ENCODE results near the gene ELL3. TPM values are rescaled to one million over a fixed set of nuclear protein-coding genes. Genes with fewer than 3 reads are reported as not detected.
"Not testable (repeated sequence)": the region's sequence is repeated elsewhere in the genome, so short reads cannot be mapped to it uniquely, and the experiment has no call there.

Gene ELL3
- total RNA-seq (1 to 10 TPM; 2.8 to 6.2 TPM), polyA plus RNA-seq (ENCODE audit: insufficient read length in 2 of 2) (1 to 10 TPM; 2.9 to 3.6 TPM)
- long read RNA-seq, donor 1, partial matches to known transcripts: 867 of 879 reads
- long read RNA-seq, donor 1, other reads (novel, unspliced or antisense): 11 of 879 reads
- long read RNA-seq, donor 2: 0 reads
- long read RNA-seq, donor 3: 0 reads
- long read RNA-seq, donor 4: 0 reads

- Histone ChIP-seq H3K27ac (ENCODE audit: low read depth, low read length) (peak within 1 kb of the TSS; percentile 78), H3K4me1 (ENCODE audit: control insufficient read depth, insufficient read depth, low read length) (peaks cover 23% of the 10 kb centered on the region), H3K36me3 (ENCODE audit: control insufficient read depth, insufficient read depth, low read length) (peaks cover 9% of the 10 kb centered on the region), H3K4me3 (ENCODE audit: low read depth, low read length) (peak within 1 kb of the TSS; percentile 76), H3K9me3 (ENCODE audit: control insufficient read depth, insufficient read depth, low read length) (no peaks in the 10 kb centered on the region), H3K27me3 (ENCODE audit: control insufficient read depth, insufficient read depth, low read length) (no peaks in the 10 kb centered on the region)
- under 1% methylated on average over 37 of the region's 41 CpGs for WGBS (ENCODE audit: insufficient coverage)
- peak in 3 of 6 donors; percentile 28 to 49 (median 29) for DNase-seq (ENCODE audit: low read depth in 4 of 6, low spot score in 6 of 6)
These were observed at the start of gene ELL3 for GRCh38 chr15:43776718-43777266. Gene ELL3, minus strand, starts transcription at chr15:43776966. Its CDS starts 65 bp downstream, at chr15:43776901.

- peaks cover 33% of the 10 kb centered on the region for H3K4me1 ChIP-seq (ENCODE audit: control insufficient read depth, insufficient read depth, low read length)
- no peak overlapping the region for H3K4me3 ChIP-seq (ENCODE audit: low read depth, low read length)
- H3K27ac ChIP-seq (ENCODE audit: low read depth, low read length): no peak overlapping the region
- H3K9me3 ChIP-seq (ENCODE audit: control insufficient read depth, insufficient read depth, low read length): no peaks in the 10 kb centered on the region
- DNase-seq (ENCODE audit: low read depth in 4 of 6, low spot score in 6 of 6): no peak
- no peaks in the 10 kb centered on the region for H3K36me3 ChIP-seq (ENCODE audit: control insufficient read depth, insufficient read depth, low read length)
- H3K27me3 ChIP-seq (ENCODE audit: control insufficient read depth, insufficient read depth, low read length): no peaks in the 10 kb centered on the region
- 92% methylated on average over 5 of the region's 11 CpGs for WGBS (ENCODE audit: insufficient coverage)
These were observed 49.3 kb upstream of the ELL3 start for GRCh38 chr15:43826029-43826507.

- not testable (repeated sequence) for H3K9me3 ChIP-seq (ENCODE audit: control insufficient read depth, insufficient read depth, low read length); H3K27me3 ChIP-seq (ENCODE audit: control insufficient read depth, insufficient read depth, low read length); DNase-seq (ENCODE audit: low read depth in 4 of 6, low spot score in 6 of 6); H3K4me3 ChIP-seq (ENCODE audit: low read depth, low read length); H3K36me3 ChIP-seq (ENCODE audit: control insufficient read depth, insufficient read depth, low read length); H3K27ac ChIP-seq (ENCODE audit: low read depth, low read length)
- peaks cover 33% of the 10 kb centered on the region for H3K4me1 ChIP-seq (ENCODE audit: control insufficient read depth, insufficient read depth, low read length)
- 88% methylated on average over 6 of the region's 11 CpGs for WGBS (ENCODE audit: insufficient coverage)
These were observed 48.5 kb upstream of the ELL3 start for GRCh38 chr15:43825305-43825704.

- peak within 1 kb of the TSS; percentile 81 for H3K4me3 ChIP-seq (ENCODE audit: low read depth, low read length)
- 6% methylated on average over 44 of the region's 46 CpGs for WGBS (ENCODE audit: insufficient coverage)
- no peaks in the 10 kb centered on the region for H3K9me3 ChIP-seq (ENCODE audit: control insufficient read depth, insufficient read depth, low read length)
- H3K27me3 ChIP-seq (ENCODE audit: control insufficient read depth, insufficient read depth, low read length): no peaks in the 10 kb centered on the region
- peaks cover 33% of the 10 kb centered on the region for H3K4me1 ChIP-seq (ENCODE audit: control insufficient read depth, insufficient read depth, low read length)
- peaks cover 3% of the 10 kb centered on the region for H3K36me3 ChIP-seq (ENCODE audit: control insufficient read depth, insufficient read depth, low read length)
- H3K27ac ChIP-seq (ENCODE audit: low read depth, low read length): peak within 1 kb of the TSS; percentile 91
- peak; percentile 91 to 99 (median 92) for DNase-seq (ENCODE audit: low read depth in 4 of 6, low spot score in 6 of 6)
These were observed 47.8 kb upstream of the ELL3 start, which contains the start of gene MFAP1 for GRCh38 chr15:43824302-43825246. Gene MFAP1, minus strand, starts transcription at chr15:43824690. Its CDS starts 121 bp downstream, at chr15:43824569.

GRCh38 chr15:43821505-43821904 is 44.7 kb upstream of the ELL3 start:
- Histone ChIP-seq H3K27ac (ENCODE audit: low read depth, low read length) (no peak overlapping the region), H3K27me3 (ENCODE audit: control insufficient read depth, insufficient read depth, low read length) (no peaks in the 10 kb centered on the region), H3K36me3 (ENCODE audit: control insufficient read depth, insufficient read depth, low read length) (peaks cover 3% of the 10 kb centered on the region), H3K9me3 (ENCODE audit: control insufficient read depth, insufficient read depth, low read length) (no peaks in the 10 kb centered on the region), H3K4me3 (ENCODE audit: low read depth, low read length) (no peak overlapping the region), H3K4me1 (ENCODE audit: control insufficient read depth, insufficient read depth, low read length) (peaks cover 20% of the 10 kb centered on the region)
- WGBS (ENCODE audit: insufficient coverage): no CpG with 5 or more reads among the region's 3 CpGs
- no peak for DNase-seq (ENCODE audit: low read depth in 4 of 6, low spot score in 6 of 6)

GRCh38 chr15:43815064-43815463 is 38.3 kb upstream of the ELL3 start:
- peaks cover 58% of the 10 kb centered on the region for H3K36me3 ChIP-seq (ENCODE audit: control insufficient read depth, insufficient read depth, low read length)

GRCh38 chr15:43808960-43809678 is 32.4 kb upstream of the ELL3 start:
- no peak for DNase-seq (ENCODE audit: low read depth in 4 of 6, low spot score in 6 of 6)
- Histone ChIP-seq H3K4me3 (ENCODE audit: low read depth, low read length) (no peak overlapping the region), H3K9me3 (ENCODE audit: control insufficient read depth, insufficient read depth, low read length) (no peaks in the 10 kb centered on the region), H3K36me3 (ENCODE audit: control insufficient read depth, insufficient read depth, low read length) (peaks cover 71% of the 10 kb centered on the region), H3K4me1 (ENCODE audit: control insufficient read depth, insufficient read depth, low read length) (no peaks in the 10 kb centered on the region), H3K27ac (ENCODE audit: low read depth, low read length) (no peak overlapping the region), H3K27me3 (ENCODE audit: control insufficient read depth, insufficient read depth, low read length) (no peaks in the 10 kb centered on the region)
- WGBS (ENCODE audit: insufficient coverage): 100% methylated on average over 1 of the region's 6 CpGs

More at GRCh38 chr15:43815064-43815463, 38.3 kb upstream of the ELL3 start:
- not testable (repeated sequence) for H3K4me3 ChIP-seq (ENCODE audit: low read depth, low read length); H3K27me3 ChIP-seq (ENCODE audit: control insufficient read depth, insufficient read depth, low read length); H3K9me3 ChIP-seq (ENCODE audit: control insufficient read depth, insufficient read depth, low read length); DNase-seq (ENCODE audit: low read depth in 4 of 6, low spot score in 6 of 6); H3K27ac ChIP-seq (ENCODE audit: low read depth, low read length); H3K4me1 ChIP-seq (ENCODE audit: control insufficient read depth, insufficient read depth, low read length)
- 100% methylated on average over 1 of the region's 5 CpGs for WGBS (ENCODE audit: insufficient coverage)

GRCh38 chr15:43808435-43808950 is 31.7 kb upstream of the ELL3 start:
- WGBS (ENCODE audit: insufficient coverage): no CpG with 5 or more reads among the region's 5 CpGs
- Histone ChIP-seq H3K9me3 (ENCODE audit: control insufficient read depth, insufficient read depth, low read length) (no peaks in the 10 kb centered on the region), H3K27ac (ENCODE audit: low read depth, low read length) (no peak overlapping the region), H3K36me3 (ENCODE audit: control insufficient read depth, insufficient read depth, low read length) (peaks cover 68% of the 10 kb centered on the region), H3K4me1 (ENCODE audit: control insufficient read depth, insufficient read depth, low read length) (no peaks in the 10 kb centered on the region), H3K27me3 (ENCODE audit: control insufficient read depth, insufficient read depth, low read length) (no peaks in the 10 kb centered on the region), H3K4me3 (ENCODE audit: low read depth, low read length) (no peak overlapping the region)
- no peak for DNase-seq (ENCODE audit: low read depth in 4 of 6, low spot score in 6 of 6)

GRCh38 chr15:43802676-43803075 is 25.9 kb upstream of the ELL3 start:
- 95% methylated on average over 4 of the region's 7 CpGs for WGBS (ENCODE audit: insufficient coverage)
- H3K4me1 ChIP-seq (ENCODE audit: control insufficient read depth, insufficient read depth, low read length); DNase-seq (ENCODE audit: low read depth in 4 of 6, low spot score in 6 of 6); H3K27me3 ChIP-seq (ENCODE audit: control insufficient read depth, insufficient read depth, low read length); H3K27ac ChIP-seq (ENCODE audit: low read depth, low read length); H3K4me3 ChIP-seq (ENCODE audit: low read depth, low read length); H3K9me3 ChIP-seq (ENCODE audit: control insufficient read depth, insufficient read depth, low read length): not testable (repeated sequence)
- peaks cover 50% of the 10 kb centered on the region for H3K36me3 ChIP-seq (ENCODE audit: control insufficient read depth, insufficient read depth, low read length)
